ENCODE measurements around the gene SLC6A16. TPM values are rescaled to one million over a fixed set of nuclear protein-coding genes. Genes with fewer than 3 reads are reported as not detected.
A peak's percentile ranks its signal among the peaks of the same experiment; 100 is the strongest.
"Not testable (repeated sequence)": the region's sequence is repeated elsewhere in the genome, so short reads cannot be mapped to it uniquely, and the experiment has no call there.

The SLC6A16 gene
- total and polyA plus RNA-seq, 3 donors from 2014 or later = 47.0 to 311 (median 51.9) TPM

- Histone ChIP-seq H3K27me3 (no peaks in the 10 kb centered on the region), H3K4me3 (no peak overlapping the region), H3K27ac (no peak overlapping the region), H3K36me3 (ENCODE audit: low read depth, missing control alignments) (no peaks in the 10 kb centered on the region), H3K9me3 (no peaks in the 10 kb centered on the region), H3K4me1 (no peaks in the 10 kb centered on the region)
- DNase-seq = peak; percentile 64
- intact Hi-C loops (cut with DNase I; ENCODE audit: low total_unique reads) = no loop called here
- WGBS, 2 donors = 80 to 100% methylated on average over 2 of the region's 2 CpGs
- no peak for TF ChIP-seq POLR2A (IDR thresholded peaks at IDR 0.05)
- TF ChIP-seq, protein P1, sequence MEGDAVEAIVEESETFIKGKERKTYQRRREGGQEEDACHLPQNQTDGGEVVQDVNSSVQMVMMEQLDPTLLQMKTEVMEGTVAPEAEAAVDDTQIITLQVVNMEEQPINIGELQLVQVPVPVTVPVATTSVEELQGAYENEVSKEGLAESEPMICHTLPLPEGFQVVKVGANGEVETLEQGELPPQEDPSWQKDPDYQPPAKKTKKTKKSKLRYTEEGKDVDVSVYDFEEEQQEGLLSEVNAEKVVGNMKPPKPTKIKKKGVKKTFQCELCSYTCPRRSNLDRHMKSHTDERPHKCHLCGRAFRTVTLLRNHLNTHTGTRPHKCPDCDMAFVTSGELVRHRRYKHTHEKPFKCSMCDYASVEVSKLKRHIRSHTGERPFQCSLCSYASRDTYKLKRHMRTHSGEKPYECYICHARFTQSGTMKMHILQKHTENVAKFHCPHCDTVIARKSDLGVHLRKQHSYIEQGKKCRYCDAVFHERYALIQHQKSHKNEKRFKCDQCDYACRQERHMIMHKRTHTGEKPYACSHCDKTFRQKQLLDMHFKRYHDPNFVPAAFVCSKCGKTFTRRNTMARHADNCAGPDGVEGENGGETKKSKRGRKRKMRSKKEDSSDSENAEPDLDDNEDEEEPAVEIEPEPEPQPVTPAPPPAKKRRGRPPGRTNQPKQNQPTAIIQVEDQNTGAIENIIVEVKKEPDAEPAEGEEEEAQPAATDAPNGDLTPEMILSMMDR (IDR thresholded peaks at IDR 0.05) = no peak
Observed at GRCh38 chr19:49331616-49332055, 6.6 kb upstream of the SLC6A16 start.

GRCh38 chr19:49331187-49331586, 6.2 kb upstream of the SLC6A16 start:
- H3K27me3 ChIP-seq; H3K9me3 ChIP-seq; H3K4me1 ChIP-seq; H3K36me3 ChIP-seq (ENCODE audit: low read depth, missing control alignments); DNase-seq; H3K4me3 ChIP-seq; intact Hi-C loops (cut with DNase I; ENCODE audit: low total_unique reads); H3K27ac ChIP-seq: not testable (repeated sequence)
- 93 to 97% methylated on average over 4 of the region's 4 CpGs for WGBS, 2 donors

DNA sequence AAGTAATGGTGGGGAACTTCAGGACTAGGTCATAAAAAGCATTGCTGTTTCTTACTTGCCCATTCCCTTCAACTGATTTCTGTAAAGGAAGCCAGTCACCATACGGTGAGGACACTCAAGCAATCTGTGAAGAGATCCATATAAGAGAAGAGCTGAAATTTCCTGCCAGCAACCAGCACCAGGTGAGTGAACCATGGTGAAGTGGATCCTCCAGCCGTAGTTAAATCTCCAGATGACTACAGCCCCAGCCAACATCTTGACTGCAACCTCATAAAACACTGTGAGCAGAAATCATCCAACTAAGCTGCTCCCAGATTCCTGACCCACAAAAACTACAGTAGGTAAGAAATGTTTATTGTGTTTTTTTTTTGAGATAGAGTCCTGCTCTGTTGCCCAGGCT, 3.8 kb upstream of the SLC6A16 start:
- 90 to 94% methylated on average over 2 of the region's 2 CpGs for WGBS, 2 donors
- Histone ChIP-seq H3K9me3 (no peaks in the 10 kb centered on the region), H3K4me1 (no peaks in the 10 kb centered on the region), H3K27me3 (no peaks in the 10 kb centered on the region), H3K27ac (no peak overlapping the region), H3K36me3 (ENCODE audit: low read depth, missing control alignments) (no peaks in the 10 kb centered on the region), H3K4me3 (no peak overlapping the region)
- DNase-seq = no peak
- TF ChIP-seq POLR2A (IDR thresholded peaks at IDR 0.05) = no peak
- TF ChIP-seq, protein P1 (IDR thresholded peaks at IDR 0.05) = no peak
- intact Hi-C loops (cut with DNase I; ENCODE audit: low total_unique reads) = no loop called here

DNA sequence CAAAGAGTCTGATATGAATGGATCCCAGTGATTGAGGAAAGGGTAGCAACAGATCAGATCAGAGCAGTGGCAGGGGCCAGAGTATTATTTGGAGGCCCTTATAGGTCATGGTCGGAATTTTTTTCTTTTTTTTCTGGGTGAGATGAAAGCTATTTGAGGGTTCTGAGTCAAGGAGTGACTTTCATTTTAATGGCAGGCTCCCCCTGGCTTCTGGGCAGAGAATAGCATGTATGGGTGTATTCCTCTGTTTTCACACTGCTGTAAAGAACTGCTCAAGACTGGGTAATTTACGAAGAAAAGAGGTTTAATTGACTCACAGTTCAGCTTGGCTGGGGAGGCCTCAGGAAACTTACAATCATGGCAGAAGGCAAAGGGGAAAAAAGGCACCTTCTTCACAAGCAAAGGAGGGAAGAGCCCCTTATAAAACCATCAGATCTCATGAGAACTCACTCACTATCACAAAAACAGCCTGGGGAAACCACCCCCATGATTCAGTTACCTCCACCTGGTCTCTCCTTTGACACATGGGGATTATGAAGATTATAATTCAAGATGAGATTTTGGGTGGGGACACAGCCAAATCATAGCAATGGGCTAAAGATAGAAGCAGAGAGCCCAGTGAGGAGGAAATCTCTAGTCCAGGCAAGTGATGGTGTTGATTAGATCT, 3.0 kb upstream of the SLC6A16 start:
- TF ChIP-seq POLR2A (IDR thresholded peaks at IDR 0.05) = no peak
- TF ChIP-seq, protein P1 (IDR thresholded peaks at IDR 0.05) = peak in 2 of 3 experiments; percentile 28 to 30
- Histone ChIP-seq H3K36me3 (ENCODE audit: low read depth, missing control alignments) (no peaks in the 10 kb centered on the region), H3K27me3 (no peaks in the 10 kb centered on the region), H3K4me1 (no peaks in the 10 kb centered on the region), H3K4me3 (no peak overlapping the region), H3K9me3 (no peaks in the 10 kb centered on the region), H3K27ac (no peak overlapping the region)
- DNase-seq = no peak
- 73 to 83% methylated on average over 2 of the region's 2 CpGs for WGBS, 2 donors
- intact Hi-C loops (cut with DNase I; ENCODE audit: low total_unique reads) = no loop called here

DNA sequence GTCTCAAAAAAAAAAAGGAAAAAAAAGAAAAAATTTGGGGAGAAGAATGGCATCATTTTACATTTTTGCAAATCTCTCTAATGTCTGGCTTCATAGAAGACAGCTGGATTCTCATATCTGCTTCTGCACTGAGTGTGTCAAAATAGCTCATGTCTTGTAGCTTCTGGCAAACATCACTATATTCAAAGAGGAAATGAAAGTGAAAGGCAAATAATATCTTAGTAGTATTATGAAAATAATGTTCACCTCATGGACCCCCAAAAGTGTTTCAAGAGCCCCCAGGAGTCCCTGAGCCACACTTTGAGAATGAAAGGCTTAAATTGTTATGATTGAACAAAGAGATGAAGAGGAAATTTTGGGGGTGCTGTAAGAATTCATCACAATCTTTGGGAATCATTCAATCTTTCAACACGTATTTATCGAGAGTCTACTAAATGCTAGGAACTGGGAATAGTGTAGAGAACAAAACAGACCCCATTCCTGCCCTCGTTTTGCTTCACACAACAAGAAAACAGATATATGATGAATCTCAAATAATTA, 1.2 kb upstream of the SLC6A16 start:
- Histone ChIP-seq H3K9me3 (no peaks in the 10 kb centered on the region), H3K36me3 (ENCODE audit: low read depth, missing control alignments) (no peaks in the 10 kb centered on the region), H3K27me3 (no peaks in the 10 kb centered on the region), H3K27ac (no peak overlapping the region), H3K4me3 (no peak overlapping the region), H3K4me1 (no peaks in the 10 kb centered on the region)
- 92 to 93% methylated on average over 3 of the region's 3 CpGs for WGBS, 2 donors
- TF ChIP-seq, protein P1 (IDR thresholded peaks at IDR 0.05) = no peak
- no peak for TF ChIP-seq POLR2A (IDR thresholded peaks at IDR 0.05)
- intact Hi-C loops (cut with DNase I; ENCODE audit: low total_unique reads) = no loop called here
- DNase-seq = no peak

DNA sequence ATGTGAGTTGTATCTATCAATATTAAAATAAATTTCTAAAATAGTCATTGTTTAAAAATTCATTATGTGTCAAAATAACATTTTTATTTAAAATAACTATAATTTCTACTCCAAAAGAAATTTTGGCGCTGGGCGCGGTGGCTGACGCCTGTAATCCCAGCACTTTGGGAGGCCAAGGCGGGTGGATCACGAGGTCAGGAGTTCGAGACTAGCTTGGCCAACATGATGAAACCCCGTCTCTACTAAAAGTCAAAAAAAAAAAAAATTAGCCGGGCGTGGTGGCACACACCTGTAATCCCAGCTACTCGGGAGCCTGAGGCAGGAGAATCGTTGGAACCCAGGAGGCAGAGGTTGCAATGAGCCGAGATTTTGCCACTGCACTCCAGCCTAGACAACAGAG, 765 bp upstream of the SLC6A16 start:
- H3K27me3 ChIP-seq; intact Hi-C loops (cut with DNase I; ENCODE audit: low total_unique reads); H3K27ac ChIP-seq; H3K36me3 ChIP-seq (ENCODE audit: low read depth, missing control alignments); H3K4me3 ChIP-seq; H3K4me1 ChIP-seq; DNase-seq; H3K9me3 ChIP-seq: not testable (repeated sequence)
- 89 to 92% methylated on average over 13 of the region's 13 CpGs for WGBS, 2 donors
